Measurements from ENCODE around the gene PRPF38A.

DNA sequence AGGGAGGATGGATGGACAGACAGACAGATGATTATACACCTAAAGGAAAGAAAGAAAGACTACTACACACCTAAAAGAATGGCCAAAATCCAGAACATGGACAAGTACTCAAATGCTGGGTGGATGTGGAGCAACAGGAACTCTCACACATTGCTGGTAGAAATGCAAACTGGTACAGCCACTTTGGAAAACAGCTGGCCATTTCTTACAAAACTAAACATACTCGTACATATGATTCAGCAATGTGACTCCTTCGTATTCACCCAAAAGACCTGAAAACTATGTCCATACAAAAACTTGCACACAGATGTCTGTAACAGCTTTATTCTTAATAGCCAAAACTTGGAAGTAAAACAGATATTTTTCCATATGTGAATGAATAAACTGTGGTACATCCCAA is 51.3 kb downstream of the PRPF38A start:
- TF ChIP-seq, protein P1, sequence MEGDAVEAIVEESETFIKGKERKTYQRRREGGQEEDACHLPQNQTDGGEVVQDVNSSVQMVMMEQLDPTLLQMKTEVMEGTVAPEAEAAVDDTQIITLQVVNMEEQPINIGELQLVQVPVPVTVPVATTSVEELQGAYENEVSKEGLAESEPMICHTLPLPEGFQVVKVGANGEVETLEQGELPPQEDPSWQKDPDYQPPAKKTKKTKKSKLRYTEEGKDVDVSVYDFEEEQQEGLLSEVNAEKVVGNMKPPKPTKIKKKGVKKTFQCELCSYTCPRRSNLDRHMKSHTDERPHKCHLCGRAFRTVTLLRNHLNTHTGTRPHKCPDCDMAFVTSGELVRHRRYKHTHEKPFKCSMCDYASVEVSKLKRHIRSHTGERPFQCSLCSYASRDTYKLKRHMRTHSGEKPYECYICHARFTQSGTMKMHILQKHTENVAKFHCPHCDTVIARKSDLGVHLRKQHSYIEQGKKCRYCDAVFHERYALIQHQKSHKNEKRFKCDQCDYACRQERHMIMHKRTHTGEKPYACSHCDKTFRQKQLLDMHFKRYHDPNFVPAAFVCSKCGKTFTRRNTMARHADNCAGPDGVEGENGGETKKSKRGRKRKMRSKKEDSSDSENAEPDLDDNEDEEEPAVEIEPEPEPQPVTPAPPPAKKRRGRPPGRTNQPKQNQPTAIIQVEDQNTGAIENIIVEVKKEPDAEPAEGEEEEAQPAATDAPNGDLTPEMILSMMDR (IDR thresholded peaks at IDR 0.05) = no peak
- TF ChIP-seq POLR2AphosphoS5 (IDR thresholded peaks at IDR 0.05; ENCODE audit: low read depth, low read length) = no peak
- TF ChIP-seq TCF7L2 (IDR thresholded peaks at IDR 0.05; ENCODE audit: low read depth, low read length) = no peak
